Vagina (tissue), 2 donors: ENCODE data around the gene GPATCH11.

ENCODE experiments used
- CTCF ChIP-seq, 3 experiments: fragments of 450-650 bp in 2 of 3; fragments of 200-600 bp in 1 of 3; sonication (generic) in 1 of 3; IDR thresholded peaks; one replicate each; pipeline ENCODE4 v1.5.1; 2017 to 2019; ENCODE audit warnings: antibody characterized with exemption in 3 of 3, mild to moderate bottlenecking in 2 of 3, moderate library complexity in 2 of 3
- POLR2A ChIP-seq, 2 donors: fragments of 450-650 bp; IDR thresholded peaks; one replicate each; pipeline ENCODE4 v1.6.1; 2017; ENCODE audit warnings: antibody characterized with exemption in 2 of 2, mild to moderate bottlenecking in 2 of 2, moderate library complexity in 2 of 2
- POLR2AphosphoS5 ChIP-seq, 2 donors: sonication (generic); formaldehyde crosslinking; IDR thresholded peaks; one replicate each; pipeline ENCODE4 v1.9.0; 2017; ENCODE audit warnings: antibody characterized with exemption in 2 of 2, mild to moderate bottlenecking in 2 of 2, low read depth in 1 of 2; ENCODE audit not compliant: insufficient read depth in 1 of 2

GRCh38 chr2:37119157-37119556 is 34.8 kb downstream of the GPATCH11 start:
- TF ChIP-seq POLR2A (IDR thresholded peaks at IDR 0.05) (no peak), CTCF (IDR thresholded peaks at IDR 0.05) (no peak), POLR2AphosphoS5 (IDR thresholded peaks at IDR 0.05; ENCODE audit: insufficient read depth in 1 of 2, low read depth in 1 of 2) (no peak)
